Stomach (tissue), 9 donors: ENCODE results near the gene PLCH2. TPM values are rescaled to one million over a fixed set of nuclear protein-coding genes. Genes with fewer than 3 reads are reported as not detected.

Source experiments
- DNase-seq, 2 donors: peaks; one replicate each; pipeline versions ENCODE4 v3.0.0 to v3.0.0-alpha.2; 2013 to 2019
- H3K27ac ChIP-seq, 5 donors: fragments of 200-600 bp in 4 of 5; sonication (generic) in 4 of 5; one replicate each; pipeline ENCODE4 v1.5.1; 2013 to 2019; ENCODE audit warnings: mild to moderate bottlenecking in 1 of 5, moderate library complexity in 1 of 5
- H3K27me3 ChIP-seq, 3 donors: fragments of 200-600 bp; sonication (generic); one replicate each; pipeline ENCODE4 v1.5.1; 2017 to 2019; ENCODE audit warnings: mixed run types in 1 of 3
- H3K36me3 ChIP-seq, 4 donors: fragments of 200-600 bp; sonication (generic); 1 replicate in 3 of 4; 2 replicates in 1 of 4; pipeline ENCODE4 v1.5.1; 2016 to 2019
- H3K4me1 ChIP-seq, 4 donors: fragments of 200-600 bp; sonication (generic); one replicate each; pipeline ENCODE4 v1.5.1; 2016 to 2019
- H3K4me3 ChIP-seq, 4 donors: fragments of 200-600 bp; sonication (generic) in 3 of 4; one replicate each; pipeline ENCODE4 v1.5.1; 2016 to 2019; ENCODE audit warnings: mild to moderate bottlenecking in 1 of 4
- H3K9me3 ChIP-seq, 4 donors: fragments of 200-600 bp; sonication (generic); one replicate each; pipeline ENCODE4 v1.5.1; 2016 to 2019
- EP300 ChIP-seq: sonication (generic); formaldehyde crosslinking; IDR thresholded peaks from one replicate; pipeline ENCODE4 v1.6.1; 2017; ENCODE audit warnings: antibody characterized with exemption
- POLR2A ChIP-seq, 4 donors: fragments of 450-650 bp; IDR thresholded peaks; one replicate each; pipeline ENCODE4 v1.6.1; 2016; ENCODE audit warnings: antibody characterized with exemption in 4 of 4, control low read depth in 2 of 4, mild to moderate bottlenecking in 1 of 4, moderate library complexity in 1 of 4
- POLR2AphosphoS5 ChIP-seq, 3 donors: sonication (generic); formaldehyde crosslinking; IDR thresholded peaks; one replicate each; pipeline ENCODE4 v1.6.1; 2016; ENCODE audit warnings: antibody characterized with exemption in 3 of 3
- WGBS, 5 donors: extraction: QIAGEN DNeasy Blood & Tissue Kit in 3 of 5; methylation state at CpG; one replicate each; pipeline versions ENCODE4 v1.1.5 to v1.1.7; 2013 to 2018; 5-methylcytosine and 5-hydroxymethylcytosine counted together
- intact Hi-C: fragments of 100-400 bp; cut with DNase I; formaldehyde crosslinking; loops from one replicate; pipeline ENCODE4 v1.15.1; 2023; ENCODE audit warnings: low total_unique reads
- polyA plus RNA-seq, 3 donors: library from polyadenylated mRNA; stranded (reverse); fragments of 200-250 nt; gene quantifications; one replicate each; pipeline ENCODE4 v1.2.3, GENCODE V29; 2013
- total RNA-seq, 5 donors: library from RNA; depleted of rRNA; stranded (reverse); fragments of >200 nt; gene quantifications; one replicate each; pipeline versions ENCODE4 v1.1.0 to v1.2.3, GENCODE V29; 2014 to 2016
- TF ChIP-seq, protein P1 (sequence below), 7 experiments: fragments of 450-650 bp in 4 of 7; fragments of 200-600 bp in 3 of 7; sonication (generic) in 3 of 7; IDR thresholded peaks; one replicate each; pipeline ENCODE4 v1.5.1; 2016 to 2019; ENCODE audit warnings: antibody characterized with exemption in 7 of 7, control low read depth in 2 of 7, mild to moderate bottlenecking in 1 of 7
- donor health status: healthy with polysubstance abuse.
- donor health status: Bipolar disorder and iron deficiency.
- donor health status: healthy.

Gene PLCH2
- total and polyA plus RNA-seq, 8 donors: 0.55 to 24.9 (median 1.0) TPM; not detected in 2

DNA sequence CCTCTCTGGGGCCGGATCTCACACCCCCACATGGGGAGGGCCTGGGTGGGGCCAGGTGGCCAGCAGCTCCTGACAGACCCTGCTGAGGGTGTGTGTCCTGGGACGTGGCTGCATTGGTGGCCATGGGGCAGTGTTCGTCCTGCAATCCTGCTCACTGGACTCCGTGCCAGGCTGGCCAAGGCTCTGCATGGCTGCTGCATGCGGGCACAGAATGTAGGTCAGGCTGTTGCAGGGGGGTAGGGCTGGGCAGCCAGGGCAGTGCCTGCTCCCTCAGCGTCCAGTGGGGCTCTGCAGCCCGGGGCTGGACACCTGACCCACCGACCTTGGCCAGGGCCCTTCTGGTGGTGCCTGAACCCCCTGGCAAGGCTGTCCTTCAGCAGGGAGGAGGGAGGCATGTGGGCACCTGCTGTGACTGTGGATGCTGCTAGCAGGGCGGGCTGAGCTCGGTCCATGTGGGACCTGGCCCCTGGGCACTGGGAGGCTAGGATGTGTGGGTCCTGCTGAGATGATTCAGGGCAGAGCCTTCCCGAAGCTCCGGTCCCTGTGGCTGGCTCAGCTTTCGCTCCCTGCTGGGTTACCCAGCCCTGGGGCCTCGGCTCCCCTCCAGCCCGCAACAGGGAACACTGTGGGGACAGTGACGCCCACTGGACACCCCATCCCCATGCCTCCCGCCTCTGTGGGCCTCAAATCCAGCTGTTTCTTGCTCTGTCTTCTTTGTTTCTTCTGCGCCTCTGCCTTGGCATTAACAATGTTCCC, 14.9 kb upstream of the PLCH2 start:
- TF ChIP-seq, protein P1, sequence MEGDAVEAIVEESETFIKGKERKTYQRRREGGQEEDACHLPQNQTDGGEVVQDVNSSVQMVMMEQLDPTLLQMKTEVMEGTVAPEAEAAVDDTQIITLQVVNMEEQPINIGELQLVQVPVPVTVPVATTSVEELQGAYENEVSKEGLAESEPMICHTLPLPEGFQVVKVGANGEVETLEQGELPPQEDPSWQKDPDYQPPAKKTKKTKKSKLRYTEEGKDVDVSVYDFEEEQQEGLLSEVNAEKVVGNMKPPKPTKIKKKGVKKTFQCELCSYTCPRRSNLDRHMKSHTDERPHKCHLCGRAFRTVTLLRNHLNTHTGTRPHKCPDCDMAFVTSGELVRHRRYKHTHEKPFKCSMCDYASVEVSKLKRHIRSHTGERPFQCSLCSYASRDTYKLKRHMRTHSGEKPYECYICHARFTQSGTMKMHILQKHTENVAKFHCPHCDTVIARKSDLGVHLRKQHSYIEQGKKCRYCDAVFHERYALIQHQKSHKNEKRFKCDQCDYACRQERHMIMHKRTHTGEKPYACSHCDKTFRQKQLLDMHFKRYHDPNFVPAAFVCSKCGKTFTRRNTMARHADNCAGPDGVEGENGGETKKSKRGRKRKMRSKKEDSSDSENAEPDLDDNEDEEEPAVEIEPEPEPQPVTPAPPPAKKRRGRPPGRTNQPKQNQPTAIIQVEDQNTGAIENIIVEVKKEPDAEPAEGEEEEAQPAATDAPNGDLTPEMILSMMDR (IDR thresholded peaks at IDR 0.05): no peak
- H3K4me3 ChIP-seq: no peak overlapping the region
- no peaks in the 10 kb centered on the region for H3K36me3 ChIP-seq
- no peaks in the 10 kb centered on the region for H3K9me3 ChIP-seq
- no peak for DNase-seq
- 62 to 82% (median 79%) methylated on average over 9 to 18 of the region's 18 CpGs for WGBS, 5 donors
- H3K27me3 ChIP-seq: peaks cover 7 to 85% (median 36%) of the 10 kb centered on the region in 3 donors
- H3K4me1 ChIP-seq: peaks cover 0 to 7% (median 6%) of the 10 kb centered on the region in 4 donors
- intact Hi-C loops: no loop called here
- H3K27ac ChIP-seq: no peak overlapping the region

DNA sequence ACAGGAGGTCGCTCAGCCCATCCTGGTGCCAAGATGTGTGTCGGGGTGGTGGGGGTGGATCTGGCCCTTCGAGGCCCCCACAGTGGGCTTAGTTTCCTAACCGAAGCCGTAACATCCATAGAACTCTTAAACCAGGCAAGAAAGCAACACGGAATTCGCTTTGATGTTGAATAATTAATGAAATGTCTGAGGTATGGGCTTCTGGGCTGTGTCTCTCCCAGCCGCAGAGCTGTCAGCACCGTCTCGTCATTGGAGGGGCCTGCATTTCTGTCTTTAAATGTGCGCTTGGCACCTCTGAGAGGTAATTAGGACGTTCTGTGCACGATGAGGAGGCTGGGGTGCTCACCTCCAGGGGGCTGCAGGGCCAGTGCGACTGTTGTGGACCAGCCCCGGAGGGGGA, 13.3 kb upstream of the PLCH2 start:
- peaks cover 18 to 87% (median 53%) of the 10 kb centered on the region in 3 donors for H3K27me3 ChIP-seq
- no peak for TF ChIP-seq POLR2AphosphoS5 (IDR thresholded peaks at IDR 0.05)
- TF ChIP-seq, protein P1 (IDR thresholded peaks at IDR 0.05): no peak
- no peak for TF ChIP-seq POLR2A (IDR thresholded peaks at IDR 0.05)
- TF ChIP-seq EP300: no peak

DNA sequence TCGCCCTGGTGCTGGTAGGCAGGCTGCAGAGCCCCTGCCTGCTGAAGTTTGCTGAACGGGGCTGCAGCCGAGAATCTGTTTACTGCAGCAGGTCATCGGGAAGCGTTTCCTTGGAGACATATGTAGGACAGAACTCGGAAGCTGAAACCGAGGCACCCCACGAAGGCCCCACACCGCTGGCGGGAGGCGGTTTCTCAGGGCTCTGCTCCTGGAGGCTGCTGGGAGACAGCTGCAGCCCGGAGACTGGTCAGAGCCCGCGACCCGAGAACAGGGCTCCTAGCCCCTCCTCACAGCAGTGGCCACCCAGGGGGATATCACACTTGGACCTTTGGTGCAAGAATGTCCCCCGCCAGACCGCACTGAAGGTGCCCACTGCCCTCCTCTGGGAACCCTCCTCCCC, 12.7 kb upstream of the PLCH2 start:
- H3K36me3 ChIP-seq: no peaks in the 10 kb centered on the region
- peak in 1 of 2 donors; percentile 80 for DNase-seq
- H3K4me1 ChIP-seq: peaks cover 0 to 18% (median 11%) of the 10 kb centered on the region in 4 donors
- H3K27me3 ChIP-seq: peaks cover 18 to 93% (median 59%) of the 10 kb centered on the region in 3 donors
- H3K4me3 ChIP-seq: no peak overlapping the region
- intact Hi-C loops: no loop called here
- 22 to 41% (median 36%) methylated on average over 8 to 17 of the region's 17 CpGs for WGBS, 5 donors
- TF ChIP-seq POLR2AphosphoS5 (IDR thresholded peaks at IDR 0.05): no peak
- no peak for TF ChIP-seq POLR2A (IDR thresholded peaks at IDR 0.05)
- TF ChIP-seq EP300: no peak
- TF ChIP-seq, protein P1 (IDR thresholded peaks at IDR 0.05): no peak
- no peak overlapping the region for H3K27ac ChIP-seq
- no peaks in the 10 kb centered on the region for H3K9me3 ChIP-seq

More for the DNA sequence above, 13.3 kb upstream of the PLCH2 start:
- no peak overlapping the region for H3K27ac ChIP-seq
- intact Hi-C loops: no loop called here
- 45 to 66% (median 55%) methylated on average over 13 to 15 of the region's 15 CpGs for WGBS, 5 donors
- no peak overlapping the region for H3K4me3 ChIP-seq
- no peaks in the 10 kb centered on the region for H3K36me3 ChIP-seq
- H3K4me1 ChIP-seq: peaks cover 0 to 18% (median 11%) of the 10 kb centered on the region in 4 donors
- no peaks in the 10 kb centered on the region for H3K9me3 ChIP-seq
- peak in 1 of 2 donors; percentile 30 for DNase-seq

DNA sequence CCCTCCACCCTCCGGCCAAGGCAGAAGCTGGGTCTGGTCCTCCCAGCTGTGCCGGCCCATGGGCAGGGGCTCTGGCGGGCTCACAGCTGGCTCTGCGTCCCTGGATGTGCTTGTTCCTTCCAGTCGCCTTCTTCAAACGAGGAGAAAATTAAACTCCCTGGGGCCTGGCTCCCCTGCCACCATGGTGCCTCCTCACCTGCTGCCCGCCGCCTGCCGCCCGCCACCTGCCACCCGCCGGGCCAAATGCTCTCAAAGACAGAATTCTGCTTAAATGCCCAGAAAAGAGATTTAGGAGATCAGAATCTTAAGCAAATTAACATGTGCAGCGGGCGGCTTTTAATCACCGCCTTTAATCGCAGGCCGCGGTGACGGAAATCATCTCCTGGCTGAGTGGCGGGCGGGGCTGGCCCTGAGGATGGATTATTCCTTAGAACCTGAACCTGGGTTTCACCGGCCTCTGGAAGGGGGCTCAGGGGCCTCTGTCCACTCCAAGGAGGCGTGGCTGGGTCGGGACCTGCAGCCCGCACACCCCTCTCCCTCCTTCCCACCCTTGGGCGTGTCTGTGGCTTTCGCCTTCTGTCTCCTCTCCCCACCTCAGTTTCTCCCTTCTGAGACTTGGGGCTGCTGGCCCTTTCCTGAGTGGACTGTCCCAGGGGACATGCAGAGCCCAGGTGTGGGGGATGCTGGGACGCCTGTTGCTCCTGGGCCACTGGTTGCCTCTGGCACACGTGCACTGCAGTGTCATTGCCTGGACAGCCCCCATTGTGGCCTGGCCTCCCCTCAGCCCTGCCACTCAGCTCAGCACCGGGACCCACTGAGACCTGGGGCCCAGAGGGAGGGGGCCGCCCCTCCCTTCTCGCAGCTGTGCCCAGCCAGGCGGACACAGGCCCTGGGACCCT, 10.5 kb upstream of the PLCH2 start:
- Histone ChIP-seq H3K36me3 (no peaks in the 10 kb centered on the region), H3K27ac (no peak overlapping the region), H3K27me3 (peaks cover 18 to 99% (median 69%) of the 10 kb centered on the region in 3 donors), H3K4me1 (peaks cover 0 to 11% (median 5%) of the 10 kb centered on the region in 4 donors), H3K9me3 (no peaks in the 10 kb centered on the region), H3K4me3 (no peak overlapping the region)
- WGBS, 5 donors: 66 to 75% (median 71%) methylated on average over 25 to 33 of the region's 33 CpGs
- no peak for DNase-seq
- TF ChIP-seq, protein P1 (IDR thresholded peaks at IDR 0.05): no peak
- no peak for TF ChIP-seq POLR2A (IDR thresholded peaks at IDR 0.05)
- TF ChIP-seq POLR2AphosphoS5 (IDR thresholded peaks at IDR 0.05): no peak
- TF ChIP-seq EP300: no peak
- intact Hi-C loops: no loop called here
